ENCODE data around the gene CLASP2. TPM values are rescaled to one million over a fixed set of nuclear protein-coding genes. Genes with fewer than 3 reads are reported as not detected.

CLASP2 gene
- total RNA-seq, 2 donors from 2014 or later = 65.0 to 74.8 TPM

DNA sequence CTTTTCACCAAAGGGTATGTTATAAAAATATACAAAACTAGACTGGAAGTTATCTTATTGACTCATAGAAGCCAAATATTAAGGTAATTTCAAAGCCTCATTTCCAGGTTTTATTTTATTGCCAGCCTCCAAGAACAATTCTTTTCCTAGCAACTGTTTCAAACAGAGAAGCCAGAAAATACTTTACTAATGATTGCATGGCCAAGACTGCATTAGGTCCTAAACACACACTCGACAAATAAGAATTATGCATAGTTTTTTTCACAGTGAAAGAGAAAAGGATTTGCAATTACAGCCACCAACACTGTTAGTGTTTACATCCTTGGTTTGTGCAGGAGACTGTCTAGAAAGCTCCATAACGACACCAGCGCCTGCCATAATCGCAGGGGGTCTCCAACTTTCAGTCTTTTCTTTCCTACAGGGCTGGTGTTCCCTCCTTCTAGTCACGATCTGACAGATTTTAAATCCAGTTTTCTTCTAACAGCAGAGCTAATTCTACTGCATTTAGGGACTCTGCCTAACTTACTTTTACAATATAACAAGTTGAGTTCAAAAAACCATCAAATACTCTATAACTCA, 58.1 kb downstream of the CLASP2 start:
- Mint-ChIP-seq H3K4me3 (peak overlapping the region; percentile 45), H3K4me1 (peaks cover 20% of the 10 kb centered on the region), H3K27me3 (ENCODE audit: insufficient read depth) (no peaks in the 10 kb centered on the region), H3K27ac (peak overlapping the region; percentile 60), H3K9me3 (no peaks in the 10 kb centered on the region), H3K36me3 (ENCODE audit: low read depth) (no peaks in the 10 kb centered on the region)
- Histone ChIP-seq H3K4me1 (ENCODE audit: control insufficient read depth, insufficient read depth, low read length) (no peaks in the 10 kb centered on the region), H3K27ac (ENCODE audit: low read depth, low read length) (peak overlapping the region; percentile 95), H3K27me3 (ENCODE audit: control insufficient read depth, insufficient read depth, low read length, poor library complexity, severe bottlenecking) (no peaks in the 10 kb centered on the region), H3K9me3 (ENCODE audit: control insufficient read depth, low read length) (no peaks in the 10 kb centered on the region), H3K36me3 (ENCODE audit: control insufficient read depth, insufficient read depth, low read length) (no peaks in the 10 kb centered on the region), H3K4me3 (ENCODE audit: low read length) (peak overlapping the region; percentile 73), H3K9ac (ENCODE audit: extremely low read depth, low read length, poor library complexity, severe bottlenecking) (no peak overlapping the region)
- TF ChIP-seq, protein P1, sequence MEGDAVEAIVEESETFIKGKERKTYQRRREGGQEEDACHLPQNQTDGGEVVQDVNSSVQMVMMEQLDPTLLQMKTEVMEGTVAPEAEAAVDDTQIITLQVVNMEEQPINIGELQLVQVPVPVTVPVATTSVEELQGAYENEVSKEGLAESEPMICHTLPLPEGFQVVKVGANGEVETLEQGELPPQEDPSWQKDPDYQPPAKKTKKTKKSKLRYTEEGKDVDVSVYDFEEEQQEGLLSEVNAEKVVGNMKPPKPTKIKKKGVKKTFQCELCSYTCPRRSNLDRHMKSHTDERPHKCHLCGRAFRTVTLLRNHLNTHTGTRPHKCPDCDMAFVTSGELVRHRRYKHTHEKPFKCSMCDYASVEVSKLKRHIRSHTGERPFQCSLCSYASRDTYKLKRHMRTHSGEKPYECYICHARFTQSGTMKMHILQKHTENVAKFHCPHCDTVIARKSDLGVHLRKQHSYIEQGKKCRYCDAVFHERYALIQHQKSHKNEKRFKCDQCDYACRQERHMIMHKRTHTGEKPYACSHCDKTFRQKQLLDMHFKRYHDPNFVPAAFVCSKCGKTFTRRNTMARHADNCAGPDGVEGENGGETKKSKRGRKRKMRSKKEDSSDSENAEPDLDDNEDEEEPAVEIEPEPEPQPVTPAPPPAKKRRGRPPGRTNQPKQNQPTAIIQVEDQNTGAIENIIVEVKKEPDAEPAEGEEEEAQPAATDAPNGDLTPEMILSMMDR (conservative IDR thresholded peaks at IDR 0.05) = no peak
- DNase-seq = no peak
- 41 to 57% methylated on average over 5 of the region's 5 CpGs for WGBS, 2 experiments (ENCODE audit: insufficient coverage in 1 of 2, insufficient read length in 1 of 2)

DNA sequence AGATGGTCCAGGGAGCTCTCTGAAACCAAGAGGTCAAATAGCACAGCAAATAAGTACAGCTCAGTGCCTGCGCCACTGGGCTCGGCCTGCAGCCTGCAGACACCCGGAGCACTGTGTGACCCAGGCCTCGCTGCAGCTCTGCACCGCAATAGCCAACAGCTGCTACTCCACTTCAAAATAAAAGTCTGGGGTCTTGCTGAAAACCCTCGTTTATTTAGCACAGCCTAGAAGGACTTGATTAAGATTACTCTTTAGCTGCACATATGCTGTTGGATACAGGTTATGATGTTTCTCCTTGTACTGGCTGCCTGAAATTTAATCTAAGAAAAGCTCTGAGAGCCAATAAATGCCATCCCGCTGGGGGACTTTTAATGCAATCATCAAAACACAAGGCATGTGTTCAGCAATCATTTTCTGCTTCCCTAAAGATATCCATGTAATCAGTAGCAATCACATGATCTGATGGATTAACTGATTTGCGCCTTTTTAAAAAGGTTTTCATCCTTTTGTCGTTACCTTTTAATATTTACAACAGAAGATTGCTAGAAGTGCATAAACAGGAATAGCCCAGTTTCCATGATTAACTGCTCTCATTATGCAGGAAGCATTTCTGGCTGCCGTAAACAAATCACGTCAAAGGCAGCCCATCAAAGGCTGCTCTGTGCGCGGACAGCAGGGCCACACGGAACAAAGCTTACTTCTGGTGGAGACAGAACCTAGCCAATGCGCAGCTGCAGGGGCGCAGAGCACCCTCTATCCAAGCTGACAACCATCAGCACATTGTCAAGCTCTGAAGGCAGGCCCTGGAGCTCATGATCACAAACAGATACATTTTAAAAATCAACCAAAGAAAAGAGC, 58.8 kb downstream of the CLASP2 start:
- Histone ChIP-seq H3K27me3 (ENCODE audit: control insufficient read depth, insufficient read depth, low read length, poor library complexity, severe bottlenecking) (no peaks in the 10 kb centered on the region), H3K9me3 (ENCODE audit: control insufficient read depth, low read length) (no peaks in the 10 kb centered on the region), H3K4me3 (ENCODE audit: low read length) (peak overlapping the region; percentile 73), H3K36me3 (ENCODE audit: control insufficient read depth, insufficient read depth, low read length) (no peaks in the 10 kb centered on the region), H3K9ac (ENCODE audit: extremely low read depth, low read length, poor library complexity, severe bottlenecking) (no peak overlapping the region), H3K4me1 (ENCODE audit: control insufficient read depth, insufficient read depth, low read length) (no peaks in the 10 kb centered on the region), H3K27ac (ENCODE audit: low read depth, low read length) (peak overlapping the region; percentile 95)
- TF ChIP-seq, protein P1 (conservative IDR thresholded peaks at IDR 0.05) = no peak
- Mint-ChIP-seq H3K27ac (peak overlapping the region; percentile 60), H3K4me1 (peaks cover 22% of the 10 kb centered on the region), H3K4me3 (peak overlapping the region; percentile 45), H3K9me3 (no peaks in the 10 kb centered on the region), H3K36me3 (ENCODE audit: low read depth) (no peaks in the 10 kb centered on the region), H3K27me3 (ENCODE audit: insufficient read depth) (no peaks in the 10 kb centered on the region)
- peak; percentile 84 for DNase-seq
- WGBS, 2 experiments (ENCODE audit: insufficient coverage in 1 of 2, insufficient read length in 1 of 2) = 11 to 14% methylated on average over 15 to 16 of the region's 16 CpGs

DNA sequence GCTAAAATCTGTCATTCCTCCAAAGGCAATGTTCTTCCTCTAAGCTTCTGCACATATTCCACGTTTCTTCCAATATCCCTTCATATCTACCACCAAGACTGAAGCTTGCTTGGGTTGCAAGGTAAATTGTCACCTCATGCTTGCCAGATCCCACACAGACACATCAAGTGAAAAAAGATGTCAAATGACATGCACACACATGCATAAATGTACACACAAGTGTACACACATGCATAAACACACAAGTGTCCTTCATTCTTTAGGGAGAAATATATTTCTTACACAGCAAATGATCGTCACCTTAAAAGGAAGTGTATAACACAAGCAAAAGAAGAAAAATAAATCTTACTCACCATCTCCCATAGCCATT, 59.4 kb downstream of the CLASP2 start:
- Mint-ChIP-seq H3K4me3 (peak overlapping the region; percentile 45), H3K27me3 (ENCODE audit: insufficient read depth) (no peaks in the 10 kb centered on the region), H3K4me1 (peaks cover 27% of the 10 kb centered on the region), H3K9me3 (no peaks in the 10 kb centered on the region), H3K27ac (peak overlapping the region; percentile 60), H3K36me3 (ENCODE audit: low read depth) (no peaks in the 10 kb centered on the region)
- H3K27ac ChIP-seq (ENCODE audit: low read depth, low read length) = peak overlapping the region; percentile 95
- TF ChIP-seq, protein P1 (conservative IDR thresholded peaks at IDR 0.05) = no peak
- H3K4me1 ChIP-seq (ENCODE audit: control insufficient read depth, insufficient read depth, low read length) = no peaks in the 10 kb centered on the region
- H3K9ac ChIP-seq (ENCODE audit: extremely low read depth, low read length, poor library complexity, severe bottlenecking) = no peak overlapping the region
- no peaks in the 10 kb centered on the region for H3K27me3 ChIP-seq (ENCODE audit: control insufficient read depth, insufficient read depth, low read length, poor library complexity, severe bottlenecking)
- peak overlapping the region; percentile 73 for H3K4me3 ChIP-seq (ENCODE audit: low read length)
- H3K9me3 ChIP-seq (ENCODE audit: control insufficient read depth, low read length) = no peaks in the 10 kb centered on the region
- no peaks in the 10 kb centered on the region for H3K36me3 ChIP-seq (ENCODE audit: control insufficient read depth, insufficient read depth, low read length)
- WGBS, 2 experiments (ENCODE audit: insufficient coverage in 1 of 2, insufficient read length in 1 of 2) = 90 to 100% methylated on average over 1 to 2 of the region's 2 CpGs
- no peak for DNase-seq

Data from endodermal cell (in vitro differentiated cells).